Urinary bladder (tissue), 4 donors: ENCODE measurements around the gene ANKH. TPM values are rescaled to one million over a fixed set of nuclear protein-coding genes. Genes with fewer than 3 reads are reported as not detected.

Source experiments
- DNase-seq: peaks from one replicate; pipeline ENCODE4 v3.0.0-alpha.2; 2015; ENCODE audit errors: extremely low spot score
- H3K27ac ChIP-seq: one replicate; pipeline ENCODE4 v1.5.1; 2013; ENCODE audit warnings: low read depth, mild to moderate bottlenecking, moderate library complexity
- H3K36me3 ChIP-seq: one replicate; pipeline ENCODE4 v1.6.1; 2013; ENCODE audit warnings: mild to moderate bottlenecking, moderate library complexity; ENCODE audit not compliant: insufficient read depth
- H3K4me1 ChIP-seq: one replicate; pipeline ENCODE4 v1.6.1; 2013; ENCODE audit warnings: mild to moderate bottlenecking, moderate library complexity; ENCODE audit not compliant: insufficient read depth
- H3K4me3 ChIP-seq: one replicate; pipeline ENCODE4 v1.5.1; 2013; ENCODE audit warnings: low read depth, low read length
- WGBS: extraction: QIAGEN DNeasy Blood & Tissue Kit; methylation state at CpG from one replicate; pipeline ENCODE4 v1.1.7; 2013; 5-methylcytosine and 5-hydroxymethylcytosine counted together
- polyA plus RNA-seq: library from polyadenylated mRNA; stranded (reverse); fragments of 200-250 nt; gene quantifications from one replicate; pipeline ENCODE4 v1.2.3, GENCODE V29; 2013
- total RNA-seq: library from RNA; depleted of rRNA; stranded (reverse); fragments of >200 nt; gene quantifications from one replicate; pipeline ENCODE4 v1.2.3, GENCODE V29; 2014
- donor health status: healthy with polysubstance abuse.
- donor health status: healthy.

ANKH gene
- total and polyA plus RNA-seq, 2 donors: 18.1 to 23.0 TPM

- no peak for DNase-seq
- Histone ChIP-seq H3K27ac (no peak overlapping the region), H3K4me3 (no peak overlapping the region), H3K4me1 (no peaks in the 10 kb centered on the region), H3K36me3 (no peaks in the 10 kb centered on the region)
- WGBS: 95% methylated on average over 4 of the region's 4 CpGs
Observed at GRCh38 chr5:14756478-14756877, 115.1 kb downstream of the ANKH start.

GRCh38 chr5:14753947-14754346 is 117.6 kb downstream of the ANKH start:
- H3K27ac ChIP-seq: no peak overlapping the region
- no peaks in the 10 kb centered on the region for H3K4me1 ChIP-seq
- no peak overlapping the region for H3K4me3 ChIP-seq
- DNase-seq: no peak
- no peaks in the 10 kb centered on the region for H3K36me3 ChIP-seq
- WGBS: 55% methylated on average over 3 of the region's 3 CpGs

GRCh38 chr5:14753292-14753691 is 118.3 kb downstream of the ANKH start:
- no peak for DNase-seq
- no peak overlapping the region for H3K27ac ChIP-seq
- WGBS: 84% methylated on average over 6 of the region's 6 CpGs
- no peaks in the 10 kb centered on the region for H3K4me1 ChIP-seq
- H3K4me3 ChIP-seq: no peak overlapping the region
- H3K36me3 ChIP-seq: no peaks in the 10 kb centered on the region

GRCh38 chr5:14752497-14753071 is 119.0 kb downstream of the ANKH start:
- no peak overlapping the region for H3K27ac ChIP-seq
- no peak overlapping the region for H3K4me3 ChIP-seq
- no peaks in the 10 kb centered on the region for H3K4me1 ChIP-seq
- DNase-seq: no peak
- no peaks in the 10 kb centered on the region for H3K36me3 ChIP-seq
- 73% methylated on average over 6 of the region's 6 CpGs for WGBS

- Histone ChIP-seq H3K4me3 (no peak overlapping the region), H3K36me3 (no peaks in the 10 kb centered on the region), H3K4me1 (no peaks in the 10 kb centered on the region), H3K27ac (no peak overlapping the region)
- no peak for DNase-seq
- 85% methylated on average over 5 of the region's 5 CpGs for WGBS
Observed at GRCh38 chr5:14750712-14751111, 120.9 kb downstream of the ANKH start.

- 87% methylated on average over 4 of the region's 4 CpGs for WGBS
- Histone ChIP-seq H3K4me3 (no peak overlapping the region), H3K4me1 (no peaks in the 10 kb centered on the region), H3K27ac (no peak overlapping the region), H3K36me3 (no peaks in the 10 kb centered on the region)
- no peak for DNase-seq
Observed at GRCh38 chr5:14749579-14750101, 121.9 kb downstream of the ANKH start.

GRCh38 chr5:14748180-14748900 is 123.2 kb downstream of the ANKH start:
- H3K27ac ChIP-seq: no peak overlapping the region
- WGBS: 90% methylated on average over 12 of the region's 12 CpGs
- H3K4me1 ChIP-seq: no peaks in the 10 kb centered on the region
- DNase-seq: no peak
- no peaks in the 10 kb centered on the region for H3K36me3 ChIP-seq
- H3K4me3 ChIP-seq: no peak overlapping the region

- DNase-seq: no peak
- Histone ChIP-seq H3K27ac (no peak overlapping the region), H3K4me3 (no peak overlapping the region), H3K36me3 (no peaks in the 10 kb centered on the region), H3K4me1 (no peaks in the 10 kb centered on the region)
- WGBS: 93% methylated on average over 14 of the region's 14 CpGs
Observed at GRCh38 chr5:14745753-14746152, 125.8 kb downstream of the ANKH start.

- H3K27ac ChIP-seq: no peak overlapping the region
- no peaks in the 10 kb centered on the region for H3K4me1 ChIP-seq
- no peak for DNase-seq
- no peak overlapping the region for H3K4me3 ChIP-seq
- WGBS: 92% methylated on average over 5 of the region's 5 CpGs
- H3K36me3 ChIP-seq: no peaks in the 10 kb centered on the region
Observed at GRCh38 chr5:14745188-14745563, 126.4 kb downstream of the ANKH start.

- Histone ChIP-seq H3K4me1 (no peaks in the 10 kb centered on the region), H3K27ac (no peak overlapping the region), H3K4me3 (no peak overlapping the region), H3K36me3 (no peaks in the 10 kb centered on the region)
- no peak for DNase-seq
- 78% methylated on average over 13 of the region's 14 CpGs for WGBS
Observed at GRCh38 chr5:14744296-14745187, 127.0 kb downstream of the ANKH start.

- WGBS: 60% methylated on average over 6 of the region's 6 CpGs
- Histone ChIP-seq H3K27ac (no peak overlapping the region), H3K36me3 (no peaks in the 10 kb centered on the region), H3K4me1 (no peaks in the 10 kb centered on the region), H3K4me3 (no peak overlapping the region)
- DNase-seq: no peak
Observed at GRCh38 chr5:14743601-14744295, 127.8 kb downstream of the ANKH start.

GRCh38 chr5:14742498-14742897 is 129.1 kb downstream of the ANKH start:
- Histone ChIP-seq H3K36me3 (no peaks in the 10 kb centered on the region), H3K27ac (no peak overlapping the region), H3K4me1 (no peaks in the 10 kb centered on the region), H3K4me3 (no peak overlapping the region)
- no peak for DNase-seq
- WGBS: 79% methylated on average over 9 of the region's 9 CpGs

- Histone ChIP-seq H3K27ac (no peak overlapping the region), H3K4me3 (no peak overlapping the region), H3K36me3 (no peaks in the 10 kb centered on the region), H3K4me1 (no peaks in the 10 kb centered on the region)
- 91% methylated on average over 11 of the region's 11 CpGs for WGBS
- no peak for DNase-seq
Observed at GRCh38 chr5:14741801-14742440, 129.7 kb downstream of the ANKH start.
